C4-2B (cell line): ENCODE results near the gene RCAN1.

Experiments
- ZFX ChIP-seq: fragments of 450-650 bp; IDR thresholded peaks from 2 replicates; pipeline ENCODE4 v1.6.1; 2017
- TF ChIP-seq, protein P1 (sequence below): fragments of 450-650 bp; conservative IDR thresholded peaks from 2 replicates; pipeline ENCODE4 v1.5.1; 2017; ENCODE audit warnings: mild to moderate bottlenecking

DNA sequence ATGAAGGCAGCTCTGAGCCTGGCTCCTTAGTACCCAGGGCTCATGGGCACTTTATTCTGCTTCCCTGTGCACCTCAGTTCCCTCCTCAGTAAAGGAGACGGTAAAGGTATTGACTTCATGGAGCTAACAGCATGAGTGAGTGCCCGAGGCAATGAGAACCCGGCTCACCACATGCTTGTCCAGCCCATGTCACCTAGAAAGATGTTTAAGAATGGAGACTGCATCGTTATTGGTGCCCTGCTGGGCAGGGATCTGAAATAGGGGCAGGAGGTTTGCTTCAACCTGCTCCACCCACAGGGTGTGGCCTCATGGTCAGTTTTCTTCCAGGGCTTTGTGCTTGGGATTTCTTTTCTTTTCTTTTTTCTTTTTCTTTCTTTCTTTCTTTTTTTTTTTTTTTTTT is 95.9 kb downstream of the RCAN1 start:
- TF ChIP-seq, protein P1, sequence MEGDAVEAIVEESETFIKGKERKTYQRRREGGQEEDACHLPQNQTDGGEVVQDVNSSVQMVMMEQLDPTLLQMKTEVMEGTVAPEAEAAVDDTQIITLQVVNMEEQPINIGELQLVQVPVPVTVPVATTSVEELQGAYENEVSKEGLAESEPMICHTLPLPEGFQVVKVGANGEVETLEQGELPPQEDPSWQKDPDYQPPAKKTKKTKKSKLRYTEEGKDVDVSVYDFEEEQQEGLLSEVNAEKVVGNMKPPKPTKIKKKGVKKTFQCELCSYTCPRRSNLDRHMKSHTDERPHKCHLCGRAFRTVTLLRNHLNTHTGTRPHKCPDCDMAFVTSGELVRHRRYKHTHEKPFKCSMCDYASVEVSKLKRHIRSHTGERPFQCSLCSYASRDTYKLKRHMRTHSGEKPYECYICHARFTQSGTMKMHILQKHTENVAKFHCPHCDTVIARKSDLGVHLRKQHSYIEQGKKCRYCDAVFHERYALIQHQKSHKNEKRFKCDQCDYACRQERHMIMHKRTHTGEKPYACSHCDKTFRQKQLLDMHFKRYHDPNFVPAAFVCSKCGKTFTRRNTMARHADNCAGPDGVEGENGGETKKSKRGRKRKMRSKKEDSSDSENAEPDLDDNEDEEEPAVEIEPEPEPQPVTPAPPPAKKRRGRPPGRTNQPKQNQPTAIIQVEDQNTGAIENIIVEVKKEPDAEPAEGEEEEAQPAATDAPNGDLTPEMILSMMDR = no peak
- TF ChIP-seq ZFX = no peak
